Activated T-helper 17 cell treated with anti-CD3 and anti-CD28 coated beads, Interleukin-2, amount 50 U/mL, for 72 hours (primary cell): ENCODE data around the gene PIK3R1. TPM values are rescaled to one million over a fixed set of nuclear protein-coding genes. Genes with fewer than 3 reads are reported as not detected.
A peak's percentile ranks its signal among the peaks of the same experiment; 100 is the strongest.

Source experiments
- ATAC-seq: fragments of 150-1000 bp; cut with Tn5 transposase; replicated peaks from 2 replicates; pipeline ENCODE4 v1.10.0; 2021; ENCODE audit warnings: mild to moderate bottlenecking, moderate library complexity
- H3K27ac Mint-ChIP-seq: one replicate; pipeline ENCODE4 v1.8.0; 2022; ENCODE audit warnings: mixed read lengths
- H3K27me3 Mint-ChIP-seq: one replicate; pipeline ENCODE4 v1.8.0; 2022; ENCODE audit warnings: mixed read lengths
- H3K36me3 Mint-ChIP-seq: one replicate; pipeline ENCODE4 v1.8.0; 2022; ENCODE audit warnings: low read depth, mild to moderate bottlenecking, mixed read lengths
- H3K4me1 Mint-ChIP-seq: one replicate; pipeline ENCODE4 v1.8.0; 2022; ENCODE audit warnings: mixed read lengths
- H3K4me3 Mint-ChIP-seq: one replicate; pipeline ENCODE4 v1.8.0; 2022; ENCODE audit warnings: mild to moderate bottlenecking, mixed read lengths
- H3K9me3 Mint-ChIP-seq: one replicate; pipeline ENCODE4 v1.8.0; 2022; ENCODE audit warnings: mixed read lengths
- total RNA-seq, 2 donors: library from RNA; stranded (reverse); gene quantifications; one replicate each; pipeline ENCODE4 v1.2.3, GENCODE V29; 2022

Gene PIK3R1
- total RNA-seq, 2 donors from 2014 or later = 47.5 to 57.0 TPM

- ATAC-seq = peak; percentile 8
- Mint-ChIP-seq H3K9me3 (peaks cover 2% of the 10 kb centered on the region), H3K4me1 (peaks cover 34% of the 10 kb centered on the region), H3K4me3 (peak overlapping the region; percentile 95), H3K27me3 (no peaks in the 10 kb centered on the region), H3K36me3 (peaks cover 15% of the 10 kb centered on the region), H3K27ac (peak overlapping the region; percentile 88)
These were observed 890 bp downstream of the PIK3R1 start for GRCh38 chr5:68216245-68217046.

- ATAC-seq = no peak
- no peaks in the 10 kb centered on the region for H3K9me3 Mint-ChIP-seq
- H3K4me3 Mint-ChIP-seq = peak overlapping the region; percentile 95
- H3K36me3 Mint-ChIP-seq = peaks cover 15% of the 10 kb centered on the region
- no peaks in the 10 kb centered on the region for H3K27me3 Mint-ChIP-seq
- peaks cover 37% of the 10 kb centered on the region for H3K4me1 Mint-ChIP-seq
- H3K27ac Mint-ChIP-seq = peak overlapping the region; percentile 88
These were observed 1.4 kb downstream of the PIK3R1 start for GRCh38 chr5:68217047-68217355.

- no peak for ATAC-seq
- Mint-ChIP-seq H3K9me3 (no peaks in the 10 kb centered on the region), H3K4me1 (peaks cover 41% of the 10 kb centered on the region), H3K27ac (peak overlapping the region; percentile 88), H3K36me3 (peaks cover 15% of the 10 kb centered on the region), H3K4me3 (peak overlapping the region; percentile 95), H3K27me3 (no peaks in the 10 kb centered on the region)
These were observed 2.0 kb downstream of the PIK3R1 start for GRCh38 chr5:68217528-68217927.

GRCh38 chr5:68219161-68219816, 3.7 kb downstream of the PIK3R1 start:
- no peak overlapping the region for H3K27ac Mint-ChIP-seq
- no peak for ATAC-seq
- peak overlapping the region; percentile 95 for H3K4me3 Mint-ChIP-seq
- peaks cover 15% of the 10 kb centered on the region for H3K36me3 Mint-ChIP-seq
- H3K4me1 Mint-ChIP-seq = peaks cover 49% of the 10 kb centered on the region
- no peaks in the 10 kb centered on the region for H3K9me3 Mint-ChIP-seq
- H3K27me3 Mint-ChIP-seq = no peaks in the 10 kb centered on the region

GRCh38 chr5:68220260-68220659, 4.7 kb downstream of the PIK3R1 start:
- no peaks in the 10 kb centered on the region for H3K9me3 Mint-ChIP-seq
- no peaks in the 10 kb centered on the region for H3K27me3 Mint-ChIP-seq
- H3K27ac Mint-ChIP-seq = no peak overlapping the region
- ATAC-seq = no peak
- peaks cover 21% of the 10 kb centered on the region for H3K36me3 Mint-ChIP-seq
- H3K4me3 Mint-ChIP-seq = no peak overlapping the region
- H3K4me1 Mint-ChIP-seq = peaks cover 55% of the 10 kb centered on the region

- no peaks in the 10 kb centered on the region for H3K27me3 Mint-ChIP-seq
- H3K36me3 Mint-ChIP-seq = peaks cover 28% of the 10 kb centered on the region
- peaks cover 62% of the 10 kb centered on the region for H3K4me1 Mint-ChIP-seq
- H3K27ac Mint-ChIP-seq = no peak overlapping the region
- H3K9me3 Mint-ChIP-seq = no peaks in the 10 kb centered on the region
- H3K4me3 Mint-ChIP-seq = no peak overlapping the region
- ATAC-seq = no peak
These were observed 5.4 kb downstream of the PIK3R1 start for GRCh38 chr5:68220914-68221313.

GRCh38 chr5:68221488-68221887, 5.9 kb downstream of the PIK3R1 start:
- ATAC-seq = no peak
- Mint-ChIP-seq H3K4me3 (no peak overlapping the region), H3K27me3 (no peaks in the 10 kb centered on the region), H3K36me3 (peaks cover 32% of the 10 kb centered on the region), H3K4me1 (peaks cover 67% of the 10 kb centered on the region), H3K27ac (no peak overlapping the region), H3K9me3 (no peaks in the 10 kb centered on the region)

- peaks cover 32% of the 10 kb centered on the region for H3K36me3 Mint-ChIP-seq
- no peaks in the 10 kb centered on the region for H3K27me3 Mint-ChIP-seq
- no peak for ATAC-seq
- no peak overlapping the region for H3K4me3 Mint-ChIP-seq
- H3K9me3 Mint-ChIP-seq = no peaks in the 10 kb centered on the region
- H3K4me1 Mint-ChIP-seq = peaks cover 65% of the 10 kb centered on the region
- peak overlapping the region; percentile 35 for H3K27ac Mint-ChIP-seq
These were observed 6.8 kb downstream of the PIK3R1 start for GRCh38 chr5:68222310-68222709.

GRCh38 chr5:68222824-68223354, 7.3 kb downstream of the PIK3R1 start:
- H3K4me1 Mint-ChIP-seq = peaks cover 59% of the 10 kb centered on the region
- H3K36me3 Mint-ChIP-seq = peaks cover 38% of the 10 kb centered on the region
- no peaks in the 10 kb centered on the region for H3K27me3 Mint-ChIP-seq
- no peak overlapping the region for H3K27ac Mint-ChIP-seq
- H3K4me3 Mint-ChIP-seq = no peak overlapping the region
- H3K9me3 Mint-ChIP-seq = no peaks in the 10 kb centered on the region
- peak; percentile 26 for ATAC-seq

- H3K36me3 Mint-ChIP-seq = peaks cover 45% of the 10 kb centered on the region
- peaks cover 49% of the 10 kb centered on the region for H3K4me1 Mint-ChIP-seq
- H3K9me3 Mint-ChIP-seq = no peaks in the 10 kb centered on the region
- ATAC-seq = no peak
- no peak overlapping the region for H3K27ac Mint-ChIP-seq
- H3K4me3 Mint-ChIP-seq = no peak overlapping the region
- H3K27me3 Mint-ChIP-seq = no peaks in the 10 kb centered on the region
These were observed 8.3 kb downstream of the PIK3R1 start for GRCh38 chr5:68223904-68224303.

GRCh38 chr5:68224509-68225187, 9.1 kb downstream of the PIK3R1 start:
- ATAC-seq = no peak
- peaks cover 53% of the 10 kb centered on the region for H3K36me3 Mint-ChIP-seq
- H3K4me1 Mint-ChIP-seq = peaks cover 46% of the 10 kb centered on the region
- H3K9me3 Mint-ChIP-seq = no peaks in the 10 kb centered on the region
- H3K4me3 Mint-ChIP-seq = no peak overlapping the region
- peak overlapping the region; percentile 4 for H3K27ac Mint-ChIP-seq
- H3K27me3 Mint-ChIP-seq = no peaks in the 10 kb centered on the region

- peak overlapping the region; percentile 4 for H3K27ac Mint-ChIP-seq
- H3K4me1 Mint-ChIP-seq = peaks cover 50% of the 10 kb centered on the region
- H3K27me3 Mint-ChIP-seq = no peaks in the 10 kb centered on the region
- no peak overlapping the region for H3K4me3 Mint-ChIP-seq
- no peak for ATAC-seq
- H3K36me3 Mint-ChIP-seq = peaks cover 53% of the 10 kb centered on the region
- H3K9me3 Mint-ChIP-seq = no peaks in the 10 kb centered on the region
These were observed 9.8 kb downstream of the PIK3R1 start for GRCh38 chr5:68225188-68225910.

- ATAC-seq = no peak
- Mint-ChIP-seq H3K4me3 (no peak overlapping the region), H3K27ac (peak overlapping the region; percentile 4), H3K27me3 (no peaks in the 10 kb centered on the region), H3K9me3 (no peaks in the 10 kb centered on the region), H3K36me3 (peaks cover 55% of the 10 kb centered on the region), H3K4me1 (peaks cover 53% of the 10 kb centered on the region)
These were observed 10.5 kb downstream of the PIK3R1 start for GRCh38 chr5:68225911-68226545.
